HepG2 (cell line): ENCODE data around the gene ADAMTS13. TPM values are rescaled to one million over a fixed set of nuclear protein-coding genes. Genes with fewer than 3 reads are reported as not detected.

ENCODE experiments used
- CREM ChIP-seq, 2 experiments: sonication (generic) in 1 of 2; formaldehyde crosslinking in 1 of 2; IDR thresholded peaks; 2 replicates each; pipeline versions ENCODE4 v1.4.0 to v1.6.1; 2016 to 2020; ENCODE audit warnings: antibody characterized with exemption in 1 of 2, mild to moderate bottlenecking in 1 of 2, missing genetic modification reagents in 1 of 2
- DMTF1 ChIP-seq: sonication (generic); formaldehyde crosslinking; IDR thresholded peaks from 2 replicates; pipeline ENCODE4 v1.4.0; 2020; ENCODE audit warnings: mild to moderate bottlenecking, missing genetic modification reagents
- E2F5 ChIP-seq: sonication (generic); formaldehyde crosslinking; conservative IDR thresholded peaks from 2 replicates; pipeline ENCODE4 v1.4.0; 2020; ENCODE audit warnings: missing genetic modification reagents
- HDAC6 ChIP-seq: fragments of 200-600 bp; sonication (generic); IDR thresholded peaks from 2 replicates; pipeline ENCODE4 v1.7.0; 2017; ENCODE audit warnings: mild to moderate bottlenecking, antibody characterized with exemption, low read length, low read depth
- HNF1A ChIP-seq, 2 experiments: sonication (generic) in 1 of 2; formaldehyde crosslinking in 1 of 2; IDR thresholded peaks; 2 replicates each; pipeline versions ENCODE4 v1.4.0 to v1.6.1; 2016 to 2020; ENCODE audit warnings: borderline replicate concordance in 1 of 2, low read depth in 1 of 2, mild to moderate bottlenecking in 1 of 2, missing genetic modification reagents in 1 of 2
- MEF2D ChIP-seq: sonication (generic); formaldehyde crosslinking; IDR thresholded peaks from 2 replicates; pipeline ENCODE4 v1.5.1; 2020; ENCODE audit warnings: mild to moderate bottlenecking, missing genetic modification reagents
- PCBP2 ChIP-seq: fragments of 200-400 bp; formaldehyde crosslinking; optimal IDR thresholded peaks from 2 replicates; pipeline ENCODE3; 2018; ENCODE audit warnings: low read length, low read depth; ENCODE audit not compliant: poor library complexity, severe bottlenecking
- RCOR2 ChIP-seq: IDR thresholded peaks from 2 replicates; pipeline ENCODE4 v1.6.1; 2016; ENCODE audit warnings: missing biosample characterization, missing genetic modification reagents
- RFX3 ChIP-seq: IDR thresholded peaks from 2 replicates; pipeline ENCODE4 v1.6.1; 2016; ENCODE audit warnings: missing biosample characterization, missing genetic modification reagents
- TBX3 ChIP-seq: fragments of 450-650 bp; IDR thresholded peaks from 2 replicates; pipeline ENCODE4 v1.6.1; 2017; ENCODE audit warnings: antibody characterized with exemption, mild to moderate bottlenecking, inconsistent platforms, borderline replicate concordance
- TERF1 ChIP-seq: sonication (generic); formaldehyde crosslinking; IDR thresholded peaks from 2 replicates; pipeline ENCODE4 v1.8.0; 2022; ENCODE audit warnings: mild to moderate bottlenecking, missing genetic modification reagents, moderate library complexity
- USF2 ChIP-seq, 2 experiments: sonication (generic) in 1 of 2; formaldehyde crosslinking in 1 of 2; IDR thresholded peaks; 2 replicates each; pipeline versions ENCODE4 v1.5.1 to v1.6.1; 2011 to 2020; ENCODE audit warnings: borderline replicate concordance in 1 of 2, low read depth in 1 of 2, low read length in 1 of 2, mild to moderate bottlenecking in 1 of 2, missing genetic modification reagents in 1 of 2, moderate library complexity in 1 of 2
- ZNF790 ChIP-seq: sonication (generic); formaldehyde crosslinking; IDR thresholded peaks from 2 replicates; pipeline ENCODE4 v1.8.0; 2022; ENCODE audit warnings: missing genetic modification reagents, mild to moderate bottlenecking, borderline replicate concordance
- ZSCAN31 ChIP-seq: sonication (generic); formaldehyde crosslinking; IDR thresholded peaks from 2 replicates; pipeline ENCODE4 v1.5.0; 2020; ENCODE audit warnings: low read depth, mild to moderate bottlenecking, missing genetic modification reagents
- polyA plus RNA-seq, 8 experiments: library from polyadenylated mRNA; depleted of rRNA in 3 of 8; stranded (reverse) in 7 of 8; unstranded in 1 of 8; fragments of >200 nt; fragmentation: Illumina TruSeq in 4 of 8; extraction: Trizol in 4 of 8; gene quantifications; 2 replicates each; pipeline versions ENCODE4 v1.2.1 to v1.2.3, GENCODE V29; 2011 to 2016; ENCODE audit warnings: low read depth in 4 of 8, missing spikeins in 1 of 8, mixed read lengths in 1 of 8; ENCODE audit not compliant: insufficient read depth in 1 of 8
- total RNA-seq, 5 experiments: library from RNA; depleted of rRNA; stranded (reverse); fragments of >200 nt; fragmentation: Illumina TruSeq; extraction: Trizol; gene quantifications; 2 replicates each; pipeline ENCODE4 v1.2.3, GENCODE V29; 2016; ENCODE audit warnings: low read depth in 1 of 5

The ADAMTS13 gene
- total and polyA plus RNA-seq, 2 of the 13 experiments (the other 11 are each of a cell fraction or from before 2014, with no cell fraction given), result 0.91 to 4.5 TPM

GRCh38 chr9:133417541-133418461 is 4.4 kb upstream of the ADAMTS13 start, which contains the start of gene REXO4 (continued):
- TF ChIP-seq HNF1A (IDR thresholded peaks at IDR 0.05; ENCODE audit: low read depth) (0 out of 2 replicates have a peak, but pooled peaks have one; percentile 17), HNF1A (CRISPR knock-in tag; IDR thresholded peaks at IDR 0.05; ENCODE audit: borderline replicate concordance) (peak; percentile 80; the same call in 1 of the 2 replicates), RCOR2 (CRISPR knock-in tag) (peak; percentile 35; the same call in 1 of the 2 replicates), ZSCAN31 (CRISPR knock-in tag) (peak; percentile 94), RFX3 (CRISPR knock-in tag) (no peak), TERF1 (CRISPR knock-in tag) (no peak), TBX3 (peak; percentile 64; the same call in 1 of the 2 replicates), ZNF790 (CRISPR knock-in tag) (no peak), MEF2D (peak; percentile 90), USF2 (IDR thresholded peaks at IDR 0.05; ENCODE audit: low read depth, low read length) (no peak), USF2 (CRISPR knock-in tag; IDR thresholded peaks at IDR 0.05; ENCODE audit: borderline replicate concordance) (no peak), E2F5 (CRISPR knock-in tag) (no peak), PCBP2 (no peak), DMTF1 (CRISPR knock-in tag) (no peak), HDAC6 (no peak), CREM (IDR thresholded peaks at IDR 0.05) (peak; percentile 85), CREM (CRISPR knock-in tag; IDR thresholded peaks at IDR 0.05) (no peak)
